DOHH2 (cell line): ENCODE data around the gene SKIL.
A peak's percentile ranks its signal among the peaks of the same experiment; 100 is the strongest.

Experiments
- EZH2phosphoT487 ChIP-seq: fragments of 200-600 bp; sonication (generic); IDR thresholded peaks from 2 replicates; pipeline ENCODE4 v1.6.1; 2017; ENCODE audit warnings: borderline replicate concordance, mild to moderate bottlenecking, antibody characterized with exemption, low read length, moderate library complexity, mixed read lengths
- TF ChIP-seq, protein P1 (sequence below): fragments of 200-600 bp; sonication (generic); IDR thresholded peaks from one replicate; pipeline ENCODE4 v1.5.1; 2014; ENCODE audit warnings: antibody characterized with exemption, mild to moderate bottlenecking, low read depth, low read length; ENCODE audit not compliant: poor library complexity, severe bottlenecking

DNA sequence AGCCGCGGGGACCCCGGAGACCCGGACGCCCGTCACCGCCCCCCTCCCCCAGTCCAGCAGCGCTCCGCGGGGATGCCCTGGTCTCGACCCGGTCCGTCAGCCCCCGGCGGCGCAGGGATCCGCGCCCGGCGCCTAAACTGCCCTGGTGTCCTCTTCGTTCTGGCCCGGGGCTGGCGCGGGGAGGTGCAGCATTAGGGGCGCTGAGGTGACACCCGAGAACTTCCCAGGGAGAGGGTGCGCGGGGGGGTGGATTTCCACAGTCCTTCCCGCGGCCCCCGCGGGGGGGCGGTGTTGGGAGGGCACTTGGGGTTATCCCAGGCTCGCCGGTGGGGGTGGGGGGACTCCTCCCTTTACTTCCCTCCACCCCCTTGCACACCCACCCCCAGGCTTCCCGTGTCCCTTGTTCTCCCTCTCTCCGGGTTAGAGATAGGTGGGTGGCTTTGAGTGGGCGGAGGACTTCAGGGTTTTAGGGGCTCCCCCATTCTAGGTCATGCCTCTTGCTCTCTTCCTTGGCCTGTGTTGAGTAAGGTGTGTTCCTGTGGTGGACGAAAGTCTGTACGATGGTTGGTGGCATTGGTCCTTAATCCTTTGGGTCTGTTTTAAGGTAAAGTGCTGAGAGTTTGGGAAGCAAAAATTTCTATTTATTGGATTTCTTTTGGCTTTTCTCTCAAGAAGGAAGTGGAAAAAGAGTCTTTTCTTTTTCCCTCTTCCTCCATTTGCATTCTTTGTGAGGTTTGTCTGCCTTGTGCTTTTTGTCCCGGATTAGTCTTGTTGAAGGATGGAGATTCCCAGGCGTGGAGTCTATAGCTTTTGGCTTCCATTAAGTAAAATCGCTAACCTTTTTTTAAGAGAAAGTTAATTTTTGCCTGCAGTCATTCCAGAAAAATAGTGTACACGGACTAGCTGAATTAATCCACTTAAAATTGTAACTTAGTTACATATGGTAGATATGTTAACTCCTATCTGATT lies 811 bp downstream of the SKIL start:
- TF ChIP-seq, protein P1, sequence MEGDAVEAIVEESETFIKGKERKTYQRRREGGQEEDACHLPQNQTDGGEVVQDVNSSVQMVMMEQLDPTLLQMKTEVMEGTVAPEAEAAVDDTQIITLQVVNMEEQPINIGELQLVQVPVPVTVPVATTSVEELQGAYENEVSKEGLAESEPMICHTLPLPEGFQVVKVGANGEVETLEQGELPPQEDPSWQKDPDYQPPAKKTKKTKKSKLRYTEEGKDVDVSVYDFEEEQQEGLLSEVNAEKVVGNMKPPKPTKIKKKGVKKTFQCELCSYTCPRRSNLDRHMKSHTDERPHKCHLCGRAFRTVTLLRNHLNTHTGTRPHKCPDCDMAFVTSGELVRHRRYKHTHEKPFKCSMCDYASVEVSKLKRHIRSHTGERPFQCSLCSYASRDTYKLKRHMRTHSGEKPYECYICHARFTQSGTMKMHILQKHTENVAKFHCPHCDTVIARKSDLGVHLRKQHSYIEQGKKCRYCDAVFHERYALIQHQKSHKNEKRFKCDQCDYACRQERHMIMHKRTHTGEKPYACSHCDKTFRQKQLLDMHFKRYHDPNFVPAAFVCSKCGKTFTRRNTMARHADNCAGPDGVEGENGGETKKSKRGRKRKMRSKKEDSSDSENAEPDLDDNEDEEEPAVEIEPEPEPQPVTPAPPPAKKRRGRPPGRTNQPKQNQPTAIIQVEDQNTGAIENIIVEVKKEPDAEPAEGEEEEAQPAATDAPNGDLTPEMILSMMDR, result peak; percentile 75
- no peak for TF ChIP-seq EZH2phosphoT487
